Measurements from ENCODE around the gene MPI.

Gene MPI

GRCh38 chr15:74937590-74938371, 47.9 kb downstream of the MPI start, which contains the start of gene COX5A:
Gene COX5A, minus strand, starts transcription at chr15:74938073. Its CDS starts 59 bp downstream, at chr15:74938014.
- peak; percentile 70 for DNase-seq

- DNase-seq = peak; percentile 18
Measured at GRCh38 chr15:74950078-74950908, 60.5 kb downstream of the MPI start.

- no peak for DNase-seq
Measured at GRCh38 chr15:74951006-74951405, 61.2 kb downstream of the MPI start.

Measured in DMS79 treated with DMSO at 0.1 percent for 48 hours (cell line).